Epithelial cell of proximal tubule (primary cell): ENCODE measurements around the gene GOT2. TPM values are rescaled to one million over a fixed set of nuclear protein-coding genes. Genes with fewer than 3 reads are reported as not detected.
A peak's percentile ranks its signal among the peaks of the same experiment; 100 is the strongest.
"Not testable (repeated sequence)": the region's sequence is repeated elsewhere in the genome, so short reads cannot be mapped to it uniquely, and the experiment has no call there.

Experiments used
- DNase-seq: peaks from one replicate; pipeline ENCODE4 v3.0.0-alpha.2; 2011; ENCODE audit warnings: low read depth
- H3K4me3 ChIP-seq: 2 replicates; pipeline ENCODE4 v1.5.1; 2011; ENCODE audit warnings: low read depth, mild to moderate bottlenecking, low read length
- CTCF ChIP-seq: conservative IDR thresholded peaks from 2 replicates; pipeline ENCODE4 v1.5.1; 2012; ENCODE audit warnings: low read depth, mild to moderate bottlenecking, low read length
- total RNA-seq: library from RNA; depleted of rRNA; stranded (reverse); fragments of >200 nt; gene quantifications from 2 replicates; pipeline ENCODE4 v1.2.3, GENCODE V29; 2015

The GOT2 gene
- total RNA-seq, 1 donor from 2014 or later: 173 TPM

DNA sequence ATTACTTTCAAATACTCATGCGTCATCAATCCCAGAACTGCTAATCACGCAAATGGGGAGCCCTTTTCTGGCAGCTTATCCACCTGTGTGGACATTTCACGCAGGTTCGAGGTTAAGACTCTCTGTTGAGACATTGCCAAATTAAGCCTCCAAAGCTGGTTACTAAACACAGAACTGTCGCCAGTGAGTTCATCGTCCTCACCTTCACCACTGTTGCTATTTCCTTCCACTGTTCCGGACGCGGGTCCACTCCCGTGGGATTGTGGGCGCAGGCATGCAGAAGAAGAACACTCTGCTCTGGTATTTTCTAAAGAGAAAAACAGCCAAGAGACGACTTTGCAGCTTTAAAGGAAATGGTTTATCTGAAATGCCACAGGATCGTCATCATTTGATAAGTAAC is 16.1 kb downstream of the GOT2 start:
- no peak for TF ChIP-seq CTCF
- H3K4me3 ChIP-seq: no peak overlapping the region
- no peak for DNase-seq

GRCh38 chr16:58716468-58716867 is 17.6 kb downstream of the GOT2 start:
- H3K4me3 ChIP-seq: no peak overlapping the region
- DNase-seq: no peak
- TF ChIP-seq CTCF: no peak

- DNase-seq: no peak
- TF ChIP-seq CTCF: no peak
- no peak overlapping the region for H3K4me3 ChIP-seq
Measured at GRCh38 chr16:58713742-58714141, 20.4 kb downstream of the GOT2 start.

- no peak for TF ChIP-seq CTCF
- DNase-seq: peak; percentile 87
- no peak overlapping the region for H3K4me3 ChIP-seq
Measured at GRCh38 chr16:58709333-58709732, 24.8 kb downstream of the GOT2 start.

DNA sequence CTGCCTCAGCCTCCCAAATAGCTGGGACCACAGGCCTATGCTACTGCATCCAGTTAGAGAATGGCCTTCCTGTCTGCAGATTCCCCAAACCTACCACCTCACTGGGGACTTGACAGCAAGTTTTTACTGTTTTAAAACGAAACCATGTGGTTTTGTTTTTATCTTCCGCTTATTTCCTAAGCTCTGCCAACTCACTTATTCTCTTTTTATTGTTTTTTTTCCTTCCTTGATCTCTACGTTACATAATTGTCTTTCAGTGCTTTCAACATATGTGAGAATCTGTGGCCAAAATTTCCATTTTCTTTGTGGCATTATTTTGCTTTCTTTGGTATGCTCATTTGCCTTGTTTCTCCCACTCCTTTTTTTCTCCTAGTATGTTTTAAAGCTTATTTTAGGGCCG is 35.0 kb downstream of the GOT2 start:
- no peak for TF ChIP-seq CTCF
- DNase-seq: no peak
- no peak overlapping the region for H3K4me3 ChIP-seq

DNA sequence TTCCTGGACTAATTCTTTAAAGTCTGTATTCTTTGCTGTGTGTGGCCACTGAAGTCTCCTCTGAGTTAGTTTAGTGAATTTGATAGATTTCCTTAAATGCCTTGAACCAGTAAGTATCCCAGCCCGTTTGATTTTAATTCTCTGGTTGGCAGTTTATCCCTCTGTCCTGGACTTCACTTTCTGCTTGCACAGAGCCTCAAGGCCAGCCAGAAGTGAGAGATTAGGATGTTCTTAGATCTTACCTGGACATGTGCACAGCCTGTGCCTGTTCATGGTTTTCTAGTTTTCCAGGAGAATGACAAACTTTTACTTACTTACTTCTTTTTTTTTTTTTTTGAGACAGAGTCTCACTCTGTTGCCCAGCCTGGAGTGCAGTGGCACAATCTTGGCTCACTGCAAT is 38.7 kb downstream of the GOT2 start:
- no peak for DNase-seq
- H3K4me3 ChIP-seq: no peak overlapping the region
- TF ChIP-seq CTCF: no peak

GRCh38 chr16:58692450-58692849 is 41.7 kb downstream of the GOT2 start:
- no peak overlapping the region for H3K4me3 ChIP-seq
- DNase-seq: no peak
- no peak for TF ChIP-seq CTCF

DNA sequence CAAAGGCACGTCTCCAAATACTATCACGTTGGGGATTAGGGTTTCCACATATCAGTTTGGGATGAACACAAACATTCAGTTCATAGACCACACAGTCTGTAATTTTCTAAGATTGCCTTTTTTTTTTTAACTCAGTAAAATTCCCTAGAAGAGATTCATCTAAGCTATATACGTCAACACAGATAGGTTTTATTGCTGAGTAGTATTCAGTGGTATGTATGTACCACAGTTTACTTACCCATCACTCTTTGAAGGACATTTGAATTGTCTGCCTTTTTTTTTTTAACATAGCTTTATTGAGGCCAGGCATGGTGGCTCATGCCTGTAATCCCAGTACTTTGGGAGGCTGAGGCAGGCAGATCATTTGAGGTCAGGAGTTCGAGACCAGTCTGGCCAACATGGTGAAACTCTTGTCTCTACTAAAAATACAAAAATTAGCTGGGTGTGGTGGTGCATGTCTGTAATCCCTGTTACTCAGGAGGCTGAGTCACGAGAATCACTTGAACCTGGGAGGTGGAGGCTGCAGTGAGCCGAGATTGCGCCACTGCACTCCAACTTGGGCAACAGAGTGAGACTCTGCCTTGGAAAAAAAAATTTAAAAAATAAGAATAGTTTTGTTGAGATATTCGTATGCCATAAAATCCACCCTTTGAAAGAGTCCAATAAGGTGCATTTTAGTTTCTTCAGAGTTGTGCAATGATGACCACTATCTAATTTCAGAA is 47.0 kb downstream of the GOT2 start:
- H3K4me3 ChIP-seq, DNase-seq: not testable (repeated sequence)
